Gastroesophageal sphincter (tissue), 4 donors: ENCODE data around the gene KIAA0825. TPM values are rescaled to one million over a fixed set of nuclear protein-coding genes. Genes with fewer than 3 reads are reported as not detected.

ENCODE experiments used
- ATAC-seq: fragments of 150-250 bp; one replicate; pipeline ENCODE4 v1.9.1; 2016; ENCODE audit warnings: mild to moderate bottlenecking, moderate library complexity
- H3K27ac ChIP-seq, 4 donors: fragments of 200-600 bp; sonication (generic) in 3 of 4; 1 replicate in 3 of 4; 2 replicates in 1 of 4; pipeline ENCODE4 v1.5.1; 2016 to 2019
- H3K27me3 ChIP-seq: fragments of 200-600 bp; sonication (generic); one replicate; pipeline ENCODE4 v1.5.1; 2019
- H3K36me3 ChIP-seq, 2 donors: fragments of 200-600 bp; sonication (generic); one replicate each; pipeline ENCODE4 v1.5.1; 2019; ENCODE audit warnings: control low read depth in 1 of 2
- H3K4me1 ChIP-seq, 3 donors: fragments of 200-600 bp; sonication (generic); 1 replicate in 2 of 3; 2 replicates in 1 of 3; pipeline ENCODE4 v1.5.1; 2016 to 2019; ENCODE audit warnings: control low read depth in 2 of 3
- H3K4me3 ChIP-seq, 2 donors: fragments of 200-600 bp; sonication (generic); one replicate each; pipeline ENCODE4 v1.5.1; 2019; ENCODE audit warnings: mild to moderate bottlenecking in 1 of 2, moderate library complexity in 1 of 2
- H3K9me3 ChIP-seq, 3 donors: fragments of 200-600 bp; sonication (generic); one replicate each; pipeline ENCODE4 v1.5.1; 2017 to 2019; ENCODE audit warnings: control low read depth in 2 of 3
- CTCF ChIP-seq, 4 experiments: fragments of 200-600 bp in 2 of 4; fragments of 450-650 bp in 2 of 4; sonication (generic) in 1 of 4; IDR thresholded peaks; one replicate each; pipeline ENCODE4 v1.5.1; 2017 to 2019; ENCODE audit warnings: antibody characterized with exemption in 4 of 4, mild to moderate bottlenecking in 2 of 4, moderate library complexity in 2 of 4
- EP300 ChIP-seq: sonication (generic); formaldehyde crosslinking; IDR thresholded peaks from one replicate; pipeline ENCODE4 v1.6.1; 2017; ENCODE audit warnings: antibody characterized with exemption, mild to moderate bottlenecking
- POLR2A ChIP-seq, 2 donors: fragments of 450-650 bp; IDR thresholded peaks; one replicate each; pipeline ENCODE4 v1.6.1; 2017; ENCODE audit warnings: antibody characterized with exemption in 2 of 2, mild to moderate bottlenecking in 2 of 2, moderate library complexity in 1 of 2
- POLR2AphosphoS5 ChIP-seq: sonication (generic); formaldehyde crosslinking; IDR thresholded peaks from one replicate; pipeline ENCODE4 v1.6.1; 2017; ENCODE audit warnings: antibody characterized with exemption
- WGBS, 2 donors: methylation state at CpG; one replicate each; pipeline ENCODE4 v1.1.5; 2018; ENCODE audit warnings: low coverage in 1 of 2; 5-methylcytosine and 5-hydroxymethylcytosine counted together
- total RNA-seq, 4 donors: library from RNA; depleted of rRNA; stranded (reverse); fragments of >200 nt; gene quantifications; one replicate each; pipeline ENCODE4 v1.1.0, GENCODE V29; 2016

KIAA0825 gene
- total RNA-seq, 4 donors from 2014 or later: 3.0 to 7.9 (median 4.8) TPM

- H3K4me3 ChIP-seq: no peak overlapping the region
- no peaks in the 10 kb centered on the region for H3K9me3 ChIP-seq
- H3K4me1 ChIP-seq: no peaks in the 10 kb centered on the region
- 84 to 100% methylated on average over 1 to 2 of the region's 2 CpGs for whole genome bisulfite sequencing, 2 donors
- H3K27me3 ChIP-seq: no peaks in the 10 kb centered on the region
- peaks cover 0 to 39% of the 10 kb centered on the region in 2 donors for H3K36me3 ChIP-seq
- no peak for TF ChIP-seq EP300
- no peak for TF ChIP-seq POLR2AphosphoS5
- no peak for TF ChIP-seq CTCF (IDR thresholded peaks at IDR 0.05)
- TF ChIP-seq POLR2A (IDR thresholded peaks at IDR 0.05): no peak
- no peak overlapping the region for H3K27ac ChIP-seq
- ATAC-seq: no peak
Measured at GRCh38 chr5:94632024-94632423, 13.6 kb upstream of the KIAA0825 start.

GRCh38 chr5:94627191-94627590 is 8.8 kb upstream of the KIAA0825 start:
- Histone ChIP-seq H3K36me3 (peaks cover 0 to 30% of the 10 kb centered on the region in 2 donors), H3K4me3 (no peak overlapping the region), H3K27me3 (no peaks in the 10 kb centered on the region), H3K27ac (no peak overlapping the region), H3K9me3 (no peaks in the 10 kb centered on the region), H3K4me1 (no peaks in the 10 kb centered on the region)
- TF ChIP-seq POLR2A (IDR thresholded peaks at IDR 0.05) (no peak), CTCF (IDR thresholded peaks at IDR 0.05) (no peak), EP300 (no peak), POLR2AphosphoS5 (no peak)
- ATAC-seq: no peak
- WGBS, 2 donors: 82 to 89% methylated on average over 1 of the region's 1 CpG

- 68 to 73% methylated on average over 2 of the region's 2 CpGs for WGBS, 2 donors
- H3K27me3 ChIP-seq: no peaks in the 10 kb centered on the region
- no peak overlapping the region for H3K4me3 ChIP-seq
- peaks cover 0 to 12% (median 0%) of the 10 kb centered on the region in 3 donors for H3K4me1 ChIP-seq
- no peaks in the 10 kb centered on the region for H3K9me3 ChIP-seq
- H3K27ac ChIP-seq: no peak overlapping the region
- no peak for ATAC-seq
- peaks cover 0 to 1% of the 10 kb centered on the region in 2 donors for H3K36me3 ChIP-seq
- TF ChIP-seq POLR2A (IDR thresholded peaks at IDR 0.05) (no peak), POLR2AphosphoS5 (no peak), EP300 (no peak), CTCF (IDR thresholded peaks at IDR 0.05) (no peak)
Measured at GRCh38 chr5:94623877-94624276, 5.5 kb upstream of the KIAA0825 start.

GRCh38 chr5:94623011-94623410 is 4.6 kb upstream of the KIAA0825 start:
- H3K4me3 ChIP-seq: no peak overlapping the region
- no peaks in the 10 kb centered on the region for H3K36me3 ChIP-seq
- H3K4me1 ChIP-seq: peaks cover 0 to 12% (median 0%) of the 10 kb centered on the region in 3 donors
- H3K9me3 ChIP-seq: no peaks in the 10 kb centered on the region
- H3K27ac ChIP-seq: no peak overlapping the region
- no peaks in the 10 kb centered on the region for H3K27me3 ChIP-seq
- ATAC-seq: no peak
- TF ChIP-seq POLR2A (IDR thresholded peaks at IDR 0.05) (no peak), POLR2AphosphoS5 (no peak), EP300 (no peak), CTCF (IDR thresholded peaks at IDR 0.05) (no peak)

GRCh38 chr5:94621763-94622162 is 3.4 kb upstream of the KIAA0825 start:
- Histone ChIP-seq H3K36me3 (no peaks in the 10 kb centered on the region), H3K27ac (no peak overlapping the region), H3K4me3 (no peak overlapping the region), H3K9me3 (no peaks in the 10 kb centered on the region), H3K27me3 (no peaks in the 10 kb centered on the region), H3K4me1 (peaks cover 0 to 22% (median 3%) of the 10 kb centered on the region in 3 donors)
- ATAC-seq: no peak
- no peak for TF ChIP-seq CTCF (IDR thresholded peaks at IDR 0.05)
- no peak for TF ChIP-seq POLR2A (IDR thresholded peaks at IDR 0.05)
- no peak for TF ChIP-seq POLR2AphosphoS5
- no peak for TF ChIP-seq EP300
- WGBS, 2 donors: 42 to 53% methylated on average over 2 to 4 of the region's 5 CpGs
